ENCODE results near the gene MYOT.

MYOT gene

GRCh38 chr5:137891849-137892248, 24.2 kb downstream of the MYOT start:
- peak; percentile 23 for FAIRE-seq
- DNase-seq (ENCODE audit: insufficient read length, low spot score), result no peak
- TF ChIP-seq POLR2AphosphoS5 (IDR thresholded peaks at IDR 0.05; ENCODE audit: low read depth, low read length), result no peak
- TF ChIP-seq SPI1 (IDR thresholded peaks at IDR 0.05; ENCODE audit: low read depth, low read length), result no peak
- no peak for TF ChIP-seq POU2F2 (IDR thresholded peaks at IDR 0.05; ENCODE audit: low read depth, low read length)
- no peak for TF ChIP-seq PAX5 (IDR thresholded peaks at IDR 0.05; ENCODE audit: insufficient read depth, low read length, severe bottlenecking)
- no peak for TF ChIP-seq POLR2A (IDR thresholded peaks at IDR 0.05; ENCODE audit: low read depth, low read length)
- no peak for TF ChIP-seq TAF1 (IDR thresholded peaks at IDR 0.05; ENCODE audit: low read depth, low read length)

- TF ChIP-seq POLR2AphosphoS5 (IDR thresholded peaks at IDR 0.05; ENCODE audit: low read depth, low read length), result no peak
- TF ChIP-seq PAX5 (IDR thresholded peaks at IDR 0.05; ENCODE audit: insufficient read depth, low read length, severe bottlenecking), result no peak
- no peak for TF ChIP-seq TAF1 (IDR thresholded peaks at IDR 0.05; ENCODE audit: low read depth, low read length)
- DNase-seq (ENCODE audit: insufficient read length, low spot score), result no peak
- FAIRE-seq, result no peak
Observed at GRCh38 chr5:137894586-137894985, 26.9 kb downstream of the MYOT start.

- DNase-seq (ENCODE audit: insufficient read length, low spot score) (no peak), FAIRE-seq (no peak)
- TF ChIP-seq TAF1 (IDR thresholded peaks at IDR 0.05; ENCODE audit: low read depth, low read length) (no peak), POLR2AphosphoS5 (IDR thresholded peaks at IDR 0.05; ENCODE audit: low read depth, low read length) (no peak), SPI1 (IDR thresholded peaks at IDR 0.05; ENCODE audit: low read depth, low read length) (no peak), POU2F2 (IDR thresholded peaks at IDR 0.05; ENCODE audit: low read depth, low read length) (no peak), PAX5 (IDR thresholded peaks at IDR 0.05; ENCODE audit: insufficient read depth, low read length, severe bottlenecking) (no peak), POLR2A (IDR thresholded peaks at IDR 0.05; ENCODE audit: low read depth, low read length) (no peak)
Observed at GRCh38 chr5:137896560-137896959, 28.9 kb downstream of the MYOT start.

- DNase-seq (ENCODE audit: insufficient read length, low spot score) (no peak), FAIRE-seq (no peak)
- no peak for TF ChIP-seq TAF1 (IDR thresholded peaks at IDR 0.05; ENCODE audit: low read depth, low read length)
- TF ChIP-seq POU2F2 (IDR thresholded peaks at IDR 0.05; ENCODE audit: low read depth, low read length), result no peak
- TF ChIP-seq POLR2A (IDR thresholded peaks at IDR 0.05; ENCODE audit: low read depth, low read length), result no peak
- TF ChIP-seq SPI1 (IDR thresholded peaks at IDR 0.05; ENCODE audit: low read depth, low read length), result no peak
- TF ChIP-seq PAX5 (IDR thresholded peaks at IDR 0.05; ENCODE audit: insufficient read depth, low read length, severe bottlenecking), result no peak
- no peak for TF ChIP-seq POLR2AphosphoS5 (IDR thresholded peaks at IDR 0.05; ENCODE audit: low read depth, low read length)
Observed at GRCh38 chr5:137899493-137899892, 31.8 kb downstream of the MYOT start.

- FAIRE-seq (no peak), DNase-seq (ENCODE audit: insufficient read length, low spot score) (no peak)
Observed at GRCh38 chr5:137901011-137901817, 33.6 kb downstream of the MYOT start.

GRCh38 chr5:137902408-137903133, 34.9 kb downstream of the MYOT start:
- DNase-seq (ENCODE audit: insufficient read length, low spot score) (no peak), FAIRE-seq (no peak)
- TF ChIP-seq SPI1 (IDR thresholded peaks at IDR 0.05; ENCODE audit: low read depth, low read length) (no peak), POU2F2 (IDR thresholded peaks at IDR 0.05; ENCODE audit: low read depth, low read length) (no peak), POLR2A (IDR thresholded peaks at IDR 0.05; ENCODE audit: low read depth, low read length) (no peak), PAX5 (IDR thresholded peaks at IDR 0.05; ENCODE audit: insufficient read depth, low read length, severe bottlenecking) (no peak), TAF1 (IDR thresholded peaks at IDR 0.05; ENCODE audit: low read depth, low read length) (no peak), POLR2AphosphoS5 (IDR thresholded peaks at IDR 0.05; ENCODE audit: low read depth, low read length) (no peak)

More at GRCh38 chr5:137901011-137901817, 33.6 kb downstream of the MYOT start:
- no peak for TF ChIP-seq SPI1 (IDR thresholded peaks at IDR 0.05; ENCODE audit: low read depth, low read length)
- no peak for TF ChIP-seq POLR2A (IDR thresholded peaks at IDR 0.05; ENCODE audit: low read depth, low read length)
- TF ChIP-seq POU2F2 (IDR thresholded peaks at IDR 0.05; ENCODE audit: low read depth, low read length), result no peak
- no peak for TF ChIP-seq PAX5 (IDR thresholded peaks at IDR 0.05; ENCODE audit: insufficient read depth, low read length, severe bottlenecking)
- TF ChIP-seq TAF1 (IDR thresholded peaks at IDR 0.05; ENCODE audit: low read depth, low read length), result no peak

- TF ChIP-seq POLR2AphosphoS5 (IDR thresholded peaks at IDR 0.05; ENCODE audit: low read depth, low read length), result no peak
- TF ChIP-seq PAX5 (IDR thresholded peaks at IDR 0.05; ENCODE audit: insufficient read depth, low read length, severe bottlenecking), result no peak
- no peak for TF ChIP-seq TAF1 (IDR thresholded peaks at IDR 0.05; ENCODE audit: low read depth, low read length)
- TF ChIP-seq POLR2A (IDR thresholded peaks at IDR 0.05; ENCODE audit: low read depth, low read length), result no peak
- TF ChIP-seq SPI1 (IDR thresholded peaks at IDR 0.05; ENCODE audit: low read depth, low read length), result no peak
- TF ChIP-seq POU2F2 (IDR thresholded peaks at IDR 0.05; ENCODE audit: low read depth, low read length), result no peak
- DNase-seq (ENCODE audit: insufficient read length, low spot score) (no peak), FAIRE-seq (no peak)
Observed at GRCh38 chr5:137914758-137915157, 47.1 kb downstream of the MYOT start.

- no peak for FAIRE-seq
- TF ChIP-seq TAF1 (IDR thresholded peaks at IDR 0.05; ENCODE audit: low read depth, low read length), result no peak
- no peak for TF ChIP-seq SPI1 (IDR thresholded peaks at IDR 0.05; ENCODE audit: low read depth, low read length)
- TF ChIP-seq POLR2AphosphoS5 (IDR thresholded peaks at IDR 0.05; ENCODE audit: low read depth, low read length), result no peak
- no peak for TF ChIP-seq PAX5 (IDR thresholded peaks at IDR 0.05; ENCODE audit: insufficient read depth, low read length, severe bottlenecking)
- TF ChIP-seq POLR2A (IDR thresholded peaks at IDR 0.05; ENCODE audit: low read depth, low read length), result no peak
- TF ChIP-seq POU2F2 (IDR thresholded peaks at IDR 0.05; ENCODE audit: low read depth, low read length), result no peak
- no peak for DNase-seq (ENCODE audit: insufficient read length, low spot score)
Observed at GRCh38 chr5:137916923-137917322, 49.3 kb downstream of the MYOT start.

GRCh38 chr5:137921931-137922330, 54.3 kb downstream of the MYOT start:
- TF ChIP-seq PAX5 (IDR thresholded peaks at IDR 0.05; ENCODE audit: insufficient read depth, low read length, severe bottlenecking) (no peak), TAF1 (IDR thresholded peaks at IDR 0.05; ENCODE audit: low read depth, low read length) (no peak), SPI1 (IDR thresholded peaks at IDR 0.05; ENCODE audit: low read depth, low read length) (no peak), POLR2A (IDR thresholded peaks at IDR 0.05; ENCODE audit: low read depth, low read length) (no peak), POU2F2 (IDR thresholded peaks at IDR 0.05; ENCODE audit: low read depth, low read length) (no peak), POLR2AphosphoS5 (IDR thresholded peaks at IDR 0.05; ENCODE audit: low read depth, low read length) (no peak)
- DNase-seq (ENCODE audit: insufficient read length, low spot score) (no peak), FAIRE-seq (no peak)

All from GM12891 (cell line).